ENCODE measurements around the gene SLX4.

- TF ChIP-seq REST (IDR thresholded peaks at IDR 0.05; ENCODE audit: insufficient read depth in 1 of 2, low read depth in 2 of 2, low read length in 2 of 2): no peak
- TF ChIP-seq POLR2AphosphoS5 (IDR thresholded peaks at IDR 0.05; ENCODE audit: low read depth, low read length): no peak
- no peak for TF ChIP-seq TAF1 (IDR thresholded peaks at IDR 0.05; ENCODE audit: borderline replicate concordance, insufficient read depth, low read length)
- TF ChIP-seq SIN3A (IDR thresholded peaks at IDR 0.05; ENCODE audit: borderline replicate concordance, insufficient read depth, low read length): no peak
- no peak for TF ChIP-seq FOXP2 (optimal IDR thresholded peaks at IDR 0.05; ENCODE audit: borderline replicate concordance, extremely low read depth, extremely low read length, insufficient read depth)
Observed at GRCh38 chr16:3607634-3608033, 3.8 kb downstream of the SLX4 start.
